NCI-H1694 treated with DMSO at 0.1 percent for 48 hours (cell line): ENCODE data around the gene IL12RB2.
"Not testable (repeated sequence)": the region's sequence is repeated elsewhere in the genome, so short reads cannot be mapped to it uniquely, and the experiment has no call there.

Experiments
- DNase-seq: peaks from one replicate; lab custom pipeline; 2025; lab: John Stamatoyannopoulos, UW

IL12RB2 gene

GRCh38 chr1:67394548-67394947, 86.9 kb downstream of the IL12RB2 start:
- DNase-seq, result no peak

GRCh38 chr1:67399199-67399993, 91.7 kb downstream of the IL12RB2 start:
- DNase-seq, result no peak

- not testable (repeated sequence) for DNase-seq
These were observed 92.5 kb downstream of the IL12RB2 start for GRCh38 chr1:67400029-67400786.

- DNase-seq, result no peak
These were observed 93.8 kb downstream of the IL12RB2 start for GRCh38 chr1:67401443-67401842.

- no peak for DNase-seq
These were observed 96.5 kb downstream of the IL12RB2 start for GRCh38 chr1:67404212-67404620.

- DNase-seq, result no peak
These were observed 98.0 kb downstream of the IL12RB2 start for GRCh38 chr1:67405473-67406245.

- no peak for DNase-seq
These were observed 99.8 kb downstream of the IL12RB2 start for GRCh38 chr1:67407498-67407897.

GRCh38 chr1:67408148-67408547, 100.5 kb downstream of the IL12RB2 start:
- no peak for DNase-seq

- not testable (repeated sequence) for DNase-seq
These were observed 105.4 kb downstream of the IL12RB2 start for GRCh38 chr1:67413101-67413500.

- DNase-seq, result no peak
These were observed 106.9 kb downstream of the IL12RB2 start for GRCh38 chr1:67414574-67414973.

- DNase-seq, result no peak
These were observed 107.4 kb downstream of the IL12RB2 start for GRCh38 chr1:67415041-67415440.

- DNase-seq, result not testable (repeated sequence)
These were observed 110.1 kb downstream of the IL12RB2 start for GRCh38 chr1:67417733-67418132.

GRCh38 chr1:67418839-67419586, 111.3 kb downstream of the IL12RB2 start:
- DNase-seq, result no peak

- no peak for DNase-seq
These were observed 113.3 kb downstream of the IL12RB2 start for GRCh38 chr1:67420835-67421492.

- no peak for DNase-seq
These were observed 119.8 kb downstream of the IL12RB2 start for GRCh38 chr1:67427465-67427864.

GRCh38 chr1:67427947-67428346, 120.3 kb downstream of the IL12RB2 start:
- no peak for DNase-seq

GRCh38 chr1:67429011-67429527, 121.4 kb downstream of the IL12RB2 start:
- DNase-seq, result peak; percentile 26

GRCh38 chr1:67429528-67430357, 122.1 kb downstream of the IL12RB2 start:
- peak; percentile 12 for DNase-seq

GRCh38 chr1:67430358-67431155, 122.9 kb downstream of the IL12RB2 start, which contains the start of gene SERBP1:
SERBP1 (minus strand) TSS chr1:67430402; CDS start chr1:67430300, 102 bp downstream.
- peak; percentile 98 for DNase-seq
